GM04504 (cell line): ENCODE measurements around the gene ANKRD35.
A peak's percentile ranks its signal among the peaks of the same experiment; 100 is the strongest.
"Not testable (repeated sequence)": the region's sequence is repeated elsewhere in the genome, so short reads cannot be mapped to it uniquely, and the experiment has no call there.

Experiments used
- DNase-seq: peaks from one replicate; pipeline ENCODE4 v3.0.0-alpha.2; 2012; ENCODE audit warnings: low read depth

ANKRD35 gene

GRCh38 chr1:145857170-145857569 lies 28.5 kb downstream of the ANKRD35 start:
- DNase-seq: no peak

GRCh38 chr1:145855426-145855948 lies 30.2 kb downstream of the ANKRD35 start:
- no peak for DNase-seq

- no peak for DNase-seq
These were observed 36.1 kb downstream of the ANKRD35 start for GRCh38 chr1:145849356-145850160.

GRCh38 chr1:145847827-145848226 lies 37.8 kb downstream of the ANKRD35 start:
- DNase-seq: no peak

GRCh38 chr1:145846201-145846612 lies 39.5 kb downstream of the ANKRD35 start:
- no peak for DNase-seq

DNA sequence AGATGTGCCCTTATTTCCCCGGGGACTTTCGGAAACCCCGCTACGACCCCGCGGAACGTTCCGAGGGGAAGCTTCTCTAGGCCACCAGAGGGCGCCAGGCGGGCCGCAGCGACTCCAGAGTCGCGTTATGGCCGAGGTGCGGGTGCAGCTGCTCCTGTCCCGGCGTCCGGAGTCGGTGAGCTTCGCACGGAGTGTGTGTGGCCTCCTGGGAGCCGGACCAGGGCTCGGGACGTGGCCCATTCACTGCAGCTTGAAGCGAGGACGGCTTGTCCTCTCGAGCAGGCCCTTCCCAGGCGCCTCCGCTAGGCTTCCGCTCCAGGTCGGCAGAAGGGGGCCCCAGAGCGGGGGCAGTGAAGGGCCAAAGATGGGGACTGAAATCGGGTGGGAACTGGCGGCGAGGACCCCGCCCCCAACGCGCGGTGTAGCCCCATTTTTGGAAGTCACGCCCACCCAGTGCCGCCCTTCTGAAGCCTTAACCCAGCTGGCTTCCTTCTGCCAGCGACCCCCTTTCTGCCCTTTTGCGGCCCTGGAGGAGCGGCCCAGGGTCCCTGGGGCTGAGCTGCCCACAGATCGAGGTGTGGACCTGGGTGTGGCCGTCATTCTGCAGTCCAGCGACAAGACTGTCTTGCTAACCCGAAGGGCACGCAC lies 40.0 kb downstream of the ANKRD35 start, which contains the start of gene NUDT17:
TSS of gene NUDT17 (plus strand) at position 117 of the 648 bp plus-strand sequence. CDS start at position 128, 11 bp downstream.
- DNase-seq: peak; percentile 51

GRCh38 chr1:145845144-145845513 lies 40.5 kb downstream of the ANKRD35 start:
- DNase-seq: no peak

DNA sequence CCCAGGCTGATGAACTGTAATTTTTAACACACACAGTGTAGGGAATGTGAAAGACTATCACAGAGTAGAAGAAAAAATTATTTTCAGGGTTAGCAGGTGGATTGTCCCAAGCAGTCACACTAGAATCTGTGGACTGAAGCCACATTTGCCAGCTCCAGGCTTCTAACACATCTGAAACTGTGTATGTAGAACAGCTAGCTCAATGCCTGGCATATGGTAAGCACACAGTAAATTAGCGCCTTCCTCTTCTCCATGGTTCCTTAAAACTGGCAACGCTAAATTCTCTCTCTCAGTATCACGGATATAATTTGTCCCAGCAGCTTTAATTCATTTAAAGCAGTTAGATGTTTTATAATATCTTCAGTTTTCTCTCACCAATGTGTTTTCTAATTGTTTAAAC lies 42.6 kb downstream of the ANKRD35 start:
- DNase-seq: no peak

DNA sequence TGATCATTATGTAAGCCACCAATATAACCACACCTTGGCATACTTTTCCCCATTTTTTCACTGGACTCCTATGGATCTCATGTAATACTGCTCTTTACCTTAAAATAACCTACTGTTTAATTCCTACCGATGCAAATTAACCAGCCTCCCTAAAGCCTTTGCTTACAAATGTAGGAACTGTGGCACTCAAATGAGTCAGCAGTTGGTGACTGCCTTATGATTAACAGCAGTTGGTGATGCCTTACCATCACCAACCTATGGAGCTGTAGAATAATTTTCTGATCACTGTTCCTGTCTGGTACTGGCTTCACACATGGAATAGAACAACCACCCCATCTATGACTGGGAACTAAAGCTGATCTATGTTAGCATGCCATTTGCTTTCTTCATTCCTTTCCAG lies 48.0 kb downstream of the ANKRD35 start:
- DNase-seq: no peak

DNA sequence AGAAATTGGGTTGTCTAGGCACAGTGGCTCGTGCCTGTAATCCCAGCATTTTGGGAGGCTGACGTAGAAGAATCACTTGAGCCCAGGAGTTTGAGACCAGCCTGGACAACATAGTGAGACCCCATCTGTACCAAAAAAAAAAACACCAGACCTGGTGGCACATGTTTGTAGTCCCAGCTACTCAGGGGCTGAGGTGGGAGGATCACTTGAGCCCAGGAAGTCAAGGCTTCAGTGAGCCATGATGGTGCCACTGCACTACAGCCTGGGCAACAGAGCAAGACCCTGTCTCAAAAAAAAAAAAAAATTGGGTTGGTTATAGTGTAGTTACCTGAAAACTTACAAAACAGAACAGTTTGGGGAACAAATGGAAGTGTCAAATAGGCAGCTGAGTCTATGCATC lies 54.9 kb downstream of the ANKRD35 start:
- not testable (repeated sequence) for DNase-seq

DNA sequence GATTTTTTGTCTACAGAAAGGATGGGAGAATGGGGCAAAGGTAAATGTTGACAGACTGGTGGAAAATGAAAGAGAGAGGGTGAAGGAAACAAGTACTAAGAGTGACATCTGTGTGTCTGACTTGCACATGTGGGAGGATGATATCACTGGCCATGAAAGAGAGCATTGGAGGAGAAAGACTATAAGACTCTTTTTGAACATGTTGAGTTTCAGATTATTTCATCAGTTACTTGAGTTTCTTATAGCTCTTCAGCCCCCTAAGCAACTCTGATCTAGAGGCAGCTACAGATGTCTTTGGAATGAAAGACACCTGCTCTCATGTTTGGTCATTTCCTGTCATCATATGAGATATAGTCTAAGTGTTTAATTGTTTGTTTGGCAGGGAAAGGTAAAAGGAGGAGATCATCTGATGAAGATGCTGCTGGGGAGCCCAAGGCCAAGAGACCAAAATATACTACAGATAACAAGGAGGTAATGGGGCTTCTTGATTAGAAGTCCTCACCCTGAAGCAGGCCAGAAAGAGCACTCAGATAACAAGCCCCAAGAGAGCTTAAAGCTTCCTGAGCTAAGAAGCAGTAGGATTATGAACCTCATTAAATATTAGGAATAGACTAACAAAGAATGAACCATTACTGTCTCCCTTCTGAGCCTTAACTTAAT lies 57.2 kb downstream of the ANKRD35 start:
- no peak for DNase-seq

GRCh38 chr1:145827966-145828365 lies 57.7 kb downstream of the ANKRD35 start:
- DNase-seq: no peak

GRCh38 chr1:145826030-145826429 lies 59.6 kb downstream of the ANKRD35 start:
- no peak for DNase-seq

GRCh38 chr1:145824499-145824842 lies 61.2 kb downstream of the ANKRD35 start:
- DNase-seq: no peak

DNA sequence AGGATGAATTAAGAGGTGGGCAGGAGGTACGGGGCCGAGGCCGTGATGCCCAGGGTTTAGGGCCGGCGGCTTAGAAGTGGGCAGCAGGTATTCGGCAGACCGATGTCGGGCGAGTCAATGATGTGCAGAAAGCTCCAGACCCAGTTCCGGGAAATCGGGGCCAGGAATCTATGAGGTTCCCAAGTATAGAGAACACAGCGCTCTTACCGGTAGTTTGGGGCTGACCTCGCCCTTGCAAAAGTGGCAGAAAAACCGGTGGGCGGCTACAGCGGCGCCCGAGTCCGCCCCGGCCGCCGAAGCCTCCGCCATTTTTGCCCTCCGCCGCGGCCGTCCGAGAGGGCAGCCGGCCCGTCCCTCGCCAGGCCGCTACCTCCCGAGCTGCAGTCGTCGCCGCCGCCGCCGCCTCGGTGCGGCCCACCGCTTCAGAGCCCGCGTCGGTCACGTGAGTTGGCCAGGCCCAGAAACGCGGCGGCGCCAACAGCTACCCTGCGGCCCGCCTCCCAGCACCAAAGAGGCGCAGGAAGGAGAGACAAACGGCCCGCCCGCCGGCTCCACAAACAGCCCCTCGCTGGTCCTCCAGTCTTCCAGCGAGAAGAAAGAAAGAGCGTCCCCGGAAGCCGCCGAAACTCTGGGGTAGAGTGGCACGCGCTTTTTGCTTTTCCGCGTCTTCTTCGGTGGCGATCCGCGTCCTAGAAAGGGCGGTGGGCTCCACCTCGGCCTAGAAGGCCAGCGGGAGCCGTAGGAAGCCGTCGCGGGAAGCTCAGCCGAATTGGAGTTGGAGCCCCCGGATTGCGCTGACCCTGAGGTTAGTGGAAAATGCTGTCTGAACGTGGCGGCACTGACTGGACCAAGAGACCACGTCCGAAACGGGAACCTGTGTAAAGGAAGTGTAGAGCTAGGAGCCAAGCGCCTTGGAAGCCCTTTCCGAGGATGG lies 61.8 kb downstream of the ANKRD35 start, which contains the start of the genes POLR3C and RNF115:
TSS of gene POLR3C (plus strand) at position 636 of the 934 bp plus-strand sequence. CDS start 1,577 bp downstream, outside the sequence.
TSS of gene RNF115 (minus strand) at position 531 of the 934 bp plus-strand sequence. CDS start at position 309, 222 bp downstream.
- peak; percentile 84 for DNase-seq

DNA sequence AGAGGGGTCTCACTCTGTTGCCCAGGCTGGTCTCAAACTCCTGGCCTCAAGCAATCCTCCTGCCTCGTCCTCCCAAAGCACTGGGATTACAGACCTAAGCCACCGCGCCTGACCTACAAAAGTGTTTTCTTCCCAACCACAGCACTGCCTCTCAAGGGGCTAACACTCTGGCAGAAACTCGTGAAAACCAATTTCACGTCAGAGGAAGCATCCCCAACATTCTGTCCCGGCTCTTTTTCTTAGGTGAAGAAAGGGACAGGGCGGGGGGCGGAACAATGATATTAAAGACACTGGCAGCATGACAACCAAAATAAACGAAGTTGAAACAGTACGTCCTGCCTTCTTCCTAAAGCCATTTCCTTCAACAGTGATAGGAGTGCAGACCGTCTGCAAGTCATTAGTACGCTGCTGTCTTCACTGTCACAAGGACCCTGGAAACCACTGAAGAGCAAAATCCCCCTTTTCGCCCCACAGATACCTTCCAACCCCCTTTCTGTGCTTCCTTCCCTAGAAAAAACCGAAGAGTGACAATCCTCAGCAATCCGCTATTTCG lies 62.8 kb downstream of the ANKRD35 start:
- DNase-seq: not testable (repeated sequence)

- DNase-seq: not testable (repeated sequence)
These were observed 67.6 kb downstream of the ANKRD35 start for GRCh38 chr1:145818095-145818494.
